ENCODE data around the gene P2RX7. TPM values are rescaled to one million over a fixed set of nuclear protein-coding genes. Genes with fewer than 3 reads are reported as not detected.

Gene P2RX7
- total RNA-seq, 1 donor from 2014 or later: 0.12 TPM

- Mint-ChIP-seq H3K27me3 (ENCODE audit: low read depth) (peaks cover 3% of the 10 kb centered on the region), H3K9me3 (peaks cover 5% of the 10 kb centered on the region), H3K4me3 (no peak overlapping the region), H3K36me3 (ENCODE audit: low read depth) (no peaks in the 10 kb centered on the region), H3K27ac (ENCODE audit: unreplicated experiment) (no peak overlapping the region), H3K4me1 (no peaks in the 10 kb centered on the region)
- no peak for TF ChIP-seq CTCF (conservative IDR thresholded peaks at IDR 0.05)
- DNase-seq (ENCODE audit: low read depth, low spot score): no peak
These were observed 30.4 kb upstream of the P2RX7 start for GRCh38 chr12:121102307-121102706.

DNA sequence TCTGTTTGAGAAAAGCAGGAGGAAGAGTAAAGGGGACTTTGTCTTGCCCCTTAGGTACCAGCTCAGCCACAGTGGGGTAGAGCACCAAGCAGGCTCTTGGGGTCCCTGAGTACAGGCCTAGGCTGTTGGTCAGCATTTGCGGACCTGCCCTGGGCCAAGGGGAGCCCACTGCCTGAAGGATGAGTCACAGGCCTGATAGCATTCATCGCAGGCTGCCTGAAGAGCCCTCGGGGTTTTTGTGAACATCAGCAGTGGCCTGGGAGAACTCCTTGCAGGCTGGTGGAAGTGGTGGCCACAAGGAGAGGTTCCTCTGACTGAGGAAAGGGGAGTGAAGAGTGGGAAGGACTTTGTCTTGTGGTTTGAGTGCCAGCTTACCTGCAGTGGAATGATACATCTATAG is 25.0 kb upstream of the P2RX7 start:
- TF ChIP-seq CTCF (conservative IDR thresholded peaks at IDR 0.05): no peak
- Mint-ChIP-seq H3K27ac (ENCODE audit: unreplicated experiment) (no peak overlapping the region), H3K27me3 (ENCODE audit: low read depth) (no peaks in the 10 kb centered on the region)

DNA sequence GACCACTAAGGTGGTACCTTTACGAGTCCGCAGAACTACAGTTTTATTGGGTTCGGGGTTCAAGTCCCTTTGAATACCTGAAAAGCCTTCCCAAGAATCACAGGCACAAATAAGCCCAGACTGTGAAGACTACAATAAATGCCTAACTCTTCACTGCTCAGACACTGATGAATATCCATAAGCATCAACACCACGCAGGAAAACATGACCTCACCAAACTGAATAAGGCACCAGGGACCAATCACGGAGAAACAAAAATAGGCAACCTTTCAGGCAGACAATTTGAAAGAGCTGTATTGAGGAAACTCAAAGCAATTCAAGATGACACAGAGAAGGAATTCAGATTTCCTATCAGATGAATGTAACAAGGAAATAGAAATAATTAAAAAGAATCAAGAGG is 24.2 kb upstream of the P2RX7 start:
- Mint-ChIP-seq H3K9me3 (no peaks in the 10 kb centered on the region), H3K4me3 (no peak overlapping the region), H3K36me3 (ENCODE audit: low read depth) (no peaks in the 10 kb centered on the region), H3K27me3 (ENCODE audit: low read depth) (no peaks in the 10 kb centered on the region), H3K27ac (ENCODE audit: unreplicated experiment) (no peak overlapping the region), H3K4me1 (no peaks in the 10 kb centered on the region)
- TF ChIP-seq CTCF (conservative IDR thresholded peaks at IDR 0.05): no peak
- DNase-seq (ENCODE audit: low read depth, low spot score): no peak

More for the DNA sequence above, 25.0 kb upstream of the P2RX7 start:
- no peak for DNase-seq (ENCODE audit: low read depth, low spot score)
- Mint-ChIP-seq H3K36me3 (ENCODE audit: low read depth) (no peaks in the 10 kb centered on the region), H3K4me3 (no peak overlapping the region), H3K9me3 (no peaks in the 10 kb centered on the region), H3K4me1 (no peaks in the 10 kb centered on the region)

GRCh38 chr12:121110211-121110940 is 22.3 kb upstream of the P2RX7 start:
- H3K36me3 Mint-ChIP-seq (ENCODE audit: low read depth): no peaks in the 10 kb centered on the region
- no peaks in the 10 kb centered on the region for H3K4me1 Mint-ChIP-seq
- TF ChIP-seq CTCF (conservative IDR thresholded peaks at IDR 0.05): peak; percentile 99
- H3K27ac Mint-ChIP-seq (ENCODE audit: unreplicated experiment): no peak overlapping the region
- H3K27me3 Mint-ChIP-seq (ENCODE audit: low read depth): no peaks in the 10 kb centered on the region
- peak; percentile 71 for DNase-seq (ENCODE audit: low read depth, low spot score)
- no peaks in the 10 kb centered on the region for H3K9me3 Mint-ChIP-seq
- no peak overlapping the region for H3K4me3 Mint-ChIP-seq

DNA sequence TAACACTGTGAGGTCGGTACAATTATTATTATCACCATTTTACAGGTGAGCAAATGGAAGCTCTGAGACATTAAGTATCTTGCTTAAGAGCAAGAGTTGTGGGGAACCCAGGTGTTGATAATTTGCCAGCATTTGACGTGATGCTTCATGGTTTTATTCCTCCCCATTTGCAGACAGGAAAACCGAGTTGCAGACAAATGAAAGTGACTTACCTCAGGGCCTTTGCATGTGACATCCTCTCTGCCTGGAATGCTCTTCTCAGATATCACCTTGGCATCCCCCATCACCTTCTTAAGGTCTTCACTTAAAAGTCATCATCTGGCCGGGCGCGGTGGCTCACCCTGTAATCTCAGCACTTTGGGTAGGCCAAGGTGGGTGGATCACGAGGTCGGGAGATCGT is 21.0 kb upstream of the P2RX7 start:
- DNase-seq (ENCODE audit: low read depth, low spot score): no peak
- Mint-ChIP-seq H3K9me3 (no peaks in the 10 kb centered on the region), H3K27ac (ENCODE audit: unreplicated experiment) (no peak overlapping the region), H3K4me1 (no peaks in the 10 kb centered on the region), H3K36me3 (ENCODE audit: low read depth) (no peaks in the 10 kb centered on the region), H3K27me3 (ENCODE audit: low read depth) (no peaks in the 10 kb centered on the region), H3K4me3 (no peak overlapping the region)
- no peak for TF ChIP-seq CTCF (conservative IDR thresholded peaks at IDR 0.05)

Measured in neural crest cell (in vitro differentiated cells).